Ovary (tissue), 9 donors: Measurements from ENCODE around the gene SLC7A14. TPM values are rescaled to one million over a fixed set of nuclear protein-coding genes. Genes with fewer than 3 reads are reported as not detected.

ENCODE experiments used
- DNase-seq, 5 donors: peaks; one replicate each; pipeline ENCODE4 v3.0.0-alpha.2; 2019 to 2020
- H3K27ac ChIP-seq, 2 donors: fragments of 200-600 bp; one replicate each; pipeline versions ENCODE4 v1.5.1 to v1.8.0; 2019 to 2022
- H3K27me3 ChIP-seq: fragments of 200-600 bp; one replicate; pipeline ENCODE4 v1.8.0; 2022
- H3K36me3 ChIP-seq: fragments of 200-600 bp; sonication (generic); one replicate; pipeline ENCODE4 v1.5.1; 2019
- H3K4me1 ChIP-seq: one replicate; pipeline ENCODE4 v1.8.1; 2013; ENCODE audit warnings: mild to moderate bottlenecking, moderate library complexity; ENCODE audit not compliant: insufficient read depth
- H3K4me3 ChIP-seq: fragments of 200-600 bp; sonication (generic); one replicate; pipeline ENCODE4 v1.5.1; 2017
- H3K9me3 ChIP-seq, 2 donors: fragments of 200-600 bp in 1 of 2; sonication (generic) in 1 of 2; one replicate each; pipeline versions ENCODE4 v1.5.1 to v1.8.1; 2013 to 2019; ENCODE audit warnings: mild to moderate bottlenecking in 1 of 2, moderate library complexity in 1 of 2
- EP300 ChIP-seq: sonication (generic); formaldehyde crosslinking; IDR thresholded peaks from one replicate; pipeline ENCODE4 v1.6.1; 2017; ENCODE audit warnings: antibody characterized with exemption
- POLR2A ChIP-seq: fragments of 450-650 bp; IDR thresholded peaks from one replicate; pipeline ENCODE4 v1.6.1; 2017; ENCODE audit warnings: antibody characterized with exemption, mild to moderate bottlenecking, moderate library complexity
- WGBS, 3 donors: extraction: QIAGEN DNeasy Blood & Tissue Kit in 1 of 3; methylation state at CpG; one replicate each; pipeline versions ENCODE4 v1.1.5 to v1.1.7; 2013 to 2017; 5-methylcytosine and 5-hydroxymethylcytosine counted together
- intact Hi-C, 4 donors: fragments of 100-400 bp; cut with DNase I; formaldehyde crosslinking; loops; one replicate each; pipeline versions ENCODE4 v1.11.0 to v1.15.1; 2022 to 2023
- polyA plus RNA-seq, 2 donors: library from polyadenylated mRNA; stranded (reverse); fragments of 200-250 nt in 1 of 2; fragments of 350-450 nt in 1 of 2; fragmentation: Illumina TruSeq in 1 of 2; extraction: RNeasy Lipid Tissue Mini Kit (QIAGEN cat#74804) in 1 of 2; gene quantifications; one replicate each; pipeline ENCODE4 v1.2.3, GENCODE V29; 2013 to 2014
- total RNA-seq, 7 donors: library from RNA; depleted of rRNA in 2 of 7; stranded (reverse); fragments of >200 nt in 2 of 7; fragmentation: NEBNext Ultra II Directional in 3 of 7; extraction: Animal tissue kit (Norgen Biotek cat#: 25700) in 3 of 7; gene quantifications; one replicate each; pipeline versions ENCODE4 v1.1.0 to v1.2.4, GENCODE V29; 2016 to 2023
- TF ChIP-seq, protein P1 (sequence below), 3 donors: fragments of 450-650 bp in 2 of 3; fragments of 200-600 bp in 1 of 3; IDR thresholded peaks; one replicate each; pipeline versions ENCODE4 v1.5.1 to v1.8.0; 2016 to 2022; ENCODE audit warnings: antibody characterized with exemption in 3 of 3, mild to moderate bottlenecking in 1 of 3
- donor health status: DM: no; HTN: no; CAD: no; lungs with moderate emphysema.
- donor health status: DM: no; HTN: no; CAD: no.
- donor health status: Bipolar disorder and iron deficiency.
- donor health status: DM: yes; HTN: yes; CAD: no.
- donor health status: DM: no; HTN: no; CAD: no.
- donor health status: DM: yes; HTN: yes; CAD: no.

The SLC7A14 gene
- total and polyA plus RNA-seq, 9 donors: under 0.01 to 0.20 (median 0.03) TPM; not detected in 2

GRCh38 chr3:170491901-170492300 lies 94.0 kb downstream of the SLC7A14 start:
- TF ChIP-seq EP300: no peak
- TF ChIP-seq, protein P1, sequence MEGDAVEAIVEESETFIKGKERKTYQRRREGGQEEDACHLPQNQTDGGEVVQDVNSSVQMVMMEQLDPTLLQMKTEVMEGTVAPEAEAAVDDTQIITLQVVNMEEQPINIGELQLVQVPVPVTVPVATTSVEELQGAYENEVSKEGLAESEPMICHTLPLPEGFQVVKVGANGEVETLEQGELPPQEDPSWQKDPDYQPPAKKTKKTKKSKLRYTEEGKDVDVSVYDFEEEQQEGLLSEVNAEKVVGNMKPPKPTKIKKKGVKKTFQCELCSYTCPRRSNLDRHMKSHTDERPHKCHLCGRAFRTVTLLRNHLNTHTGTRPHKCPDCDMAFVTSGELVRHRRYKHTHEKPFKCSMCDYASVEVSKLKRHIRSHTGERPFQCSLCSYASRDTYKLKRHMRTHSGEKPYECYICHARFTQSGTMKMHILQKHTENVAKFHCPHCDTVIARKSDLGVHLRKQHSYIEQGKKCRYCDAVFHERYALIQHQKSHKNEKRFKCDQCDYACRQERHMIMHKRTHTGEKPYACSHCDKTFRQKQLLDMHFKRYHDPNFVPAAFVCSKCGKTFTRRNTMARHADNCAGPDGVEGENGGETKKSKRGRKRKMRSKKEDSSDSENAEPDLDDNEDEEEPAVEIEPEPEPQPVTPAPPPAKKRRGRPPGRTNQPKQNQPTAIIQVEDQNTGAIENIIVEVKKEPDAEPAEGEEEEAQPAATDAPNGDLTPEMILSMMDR (IDR thresholded peaks at IDR 0.05): no peak
- Histone ChIP-seq H3K4me3 (no peak overlapping the region), H3K36me3 (no peaks in the 10 kb centered on the region), H3K9me3 (no peaks in the 10 kb centered on the region), H3K27me3 (no peaks in the 10 kb centered on the region), H3K27ac (no peak overlapping the region), H3K4me1 (peaks cover 36% of the 10 kb centered on the region)
- intact Hi-C loops: loop anchor here in 2 of 4 donors (5.0 to 10.0 kb wide), 2 partner anchors 70 to 313 kb away; no protein-coding TSS in a partner anchor
- DNase-seq: no peak
- 95 to 99% (median 97%) methylated on average over 3 of the region's 3 CpGs for WGBS, 3 donors

GRCh38 chr3:170490828-170491560 lies 94.9 kb downstream of the SLC7A14 start:
- H3K27me3 ChIP-seq: no peaks in the 10 kb centered on the region
- H3K4me3 ChIP-seq: no peak overlapping the region
- TF ChIP-seq EP300: no peak
- TF ChIP-seq, protein P1 (IDR thresholded peaks at IDR 0.05): no peak
- TF ChIP-seq POLR2A: no peak
- H3K9me3 ChIP-seq: no peaks in the 10 kb centered on the region
- H3K36me3 ChIP-seq: no peaks in the 10 kb centered on the region
- H3K4me1 ChIP-seq: peaks cover 27% of the 10 kb centered on the region
- intact Hi-C loops: loop anchor here in 2 of 4 donors (5.0 to 10.0 kb wide), 2 partner anchors 69 to 314 kb away; no protein-coding TSS in a partner anchor
- WGBS, 3 donors: 95 to 99% (median 97%) methylated on average over 2 of the region's 2 CpGs
- DNase-seq: no peak
- no peak overlapping the region for H3K27ac ChIP-seq

GRCh38 chr3:170488802-170489201 lies 97.1 kb downstream of the SLC7A14 start:
- intact Hi-C loops: no loop called here
- no peak overlapping the region for H3K4me3 ChIP-seq
- H3K4me1 ChIP-seq: peaks cover 13% of the 10 kb centered on the region
- 58 to 62% (median 59%) methylated on average over 4 of the region's 4 CpGs for WGBS, 3 donors
- DNase-seq: no peak
- no peaks in the 10 kb centered on the region for H3K36me3 ChIP-seq
- H3K27me3 ChIP-seq: no peaks in the 10 kb centered on the region
- no peak overlapping the region for H3K27ac ChIP-seq
- no peak for TF ChIP-seq POLR2A
- TF ChIP-seq, protein P1 (IDR thresholded peaks at IDR 0.05): no peak
- no peak for TF ChIP-seq EP300
- H3K9me3 ChIP-seq: no peaks in the 10 kb centered on the region

GRCh38 chr3:170487031-170487430 lies 98.8 kb downstream of the SLC7A14 start:
- Histone ChIP-seq H3K27me3 (no peaks in the 10 kb centered on the region), H3K4me1 (no peaks in the 10 kb centered on the region), H3K4me3 (no peak overlapping the region), H3K36me3 (no peaks in the 10 kb centered on the region), H3K9me3 (no peaks in the 10 kb centered on the region), H3K27ac (no peak overlapping the region)
- no peak for TF ChIP-seq EP300
- TF ChIP-seq, protein P1 (IDR thresholded peaks at IDR 0.05): no peak
- TF ChIP-seq POLR2A: no peak
- intact Hi-C loops: no loop called here
- 75 to 81% (median 78%) methylated on average over 3 of the region's 3 CpGs for WGBS, 3 donors
- no peak for DNase-seq
